Heart left ventricle (tissue), 16 donors: ENCODE data around the gene GRIA3. TPM values are rescaled to one million over a fixed set of nuclear protein-coding genes. Genes with fewer than 3 reads are reported as not detected.
A peak's percentile ranks its signal among the peaks of the same experiment; 100 is the strongest.

Experiments
- ATAC-seq, 4 donors: fragments of 200-7000 bp; cut with Tn5 transposase; one replicate each; pipeline ENCODE4 v1.9.1; 2020 to 2022; ENCODE audit warnings: moderate library complexity in 4 of 4, mild to moderate bottlenecking in 3 of 4, moderate number of reproducible peaks in 1 of 4
- DNase-seq, 5 donors: peaks; one replicate each; pipeline ENCODE4 v3.0.0-alpha.2; 2020
- H3K27ac ChIP-seq, 12 donors: fragments of 200-600 bp; sonication (generic) in 4 of 12; one replicate each; pipeline versions ENCODE4 v1.5.0 to v1.8.0; 2016 to 2022; ENCODE audit warnings: mild to moderate bottlenecking in 2 of 12
- H3K27me3 ChIP-seq, 9 donors: fragments of 200-600 bp; sonication (generic) in 2 of 9; one replicate each; pipeline versions ENCODE4 v1.5.1 to v1.8.0; 2016 to 2022; ENCODE audit warnings: mild to moderate bottlenecking in 3 of 9
- H3K36me3 ChIP-seq, 9 donors: fragments of 200-600 bp; sonication (generic) in 2 of 9; one replicate each; pipeline versions ENCODE4 v1.5.0 to v1.8.0; 2018 to 2022; ENCODE audit warnings: mild to moderate bottlenecking in 2 of 9
- H3K4me1 ChIP-seq, 12 donors: fragments of 200-600 bp; sonication (generic) in 4 of 12; one replicate each; pipeline versions ENCODE4 v1.5.0 to v1.8.0; 2016 to 2022; ENCODE audit warnings: mild to moderate bottlenecking in 3 of 12
- H3K4me3 ChIP-seq, 12 donors: fragments of 200-600 bp; sonication (generic) in 4 of 12; one replicate each; pipeline versions ENCODE4 v1.5.0 to v1.8.0; 2017 to 2022; ENCODE audit warnings: mild to moderate bottlenecking in 9 of 12, moderate library complexity in 4 of 12
- H3K9me3 ChIP-seq, 12 donors: fragments of 200-600 bp; sonication (generic) in 4 of 12; one replicate each; pipeline versions ENCODE4 v1.5.0 to v1.8.0; 2016 to 2022; ENCODE audit warnings: mild to moderate bottlenecking in 1 of 12
- CTCF ChIP-seq, 12 donors: fragments of 200-600 bp; sonication (generic) in 4 of 12; IDR thresholded peaks; one replicate each; pipeline versions ENCODE4 v1.5.0 to v1.8.0; 2018 to 2022; ENCODE audit warnings: antibody characterized with exemption in 12 of 12, mild to moderate bottlenecking in 5 of 12
- POLR2A ChIP-seq, 2 donors: fragments of 450-650 bp; IDR thresholded peaks; one replicate each; pipeline ENCODE4 v1.6.1; 2017; ENCODE audit warnings: antibody characterized with exemption in 2 of 2, mild to moderate bottlenecking in 2 of 2, moderate library complexity in 2 of 2
- WGBS, 4 donors: extraction: QIAGEN DNeasy Blood & Tissue Kit in 2 of 4; methylation state at CpG; one replicate each; pipeline versions ENCODE4 v1.1.5 to v1.1.7; 2013 to 2018; 5-methylcytosine and 5-hydroxymethylcytosine counted together
- intact Hi-C, 10 donors: fragments of 100-400 bp; cut with DNase I; formaldehyde crosslinking; loops; one replicate each; pipeline versions ENCODE4 v1.11.1 to v1.14.2; 2022
- polyA plus RNA-seq, 2 donors: library from polyadenylated mRNA; stranded (reverse); fragments of 200-250 nt; gene quantifications; one replicate each; pipeline ENCODE4 v1.2.3, GENCODE V29; 2013
- total RNA-seq, 9 donors: library from RNA; depleted of rRNA in 2 of 9; stranded (reverse); fragments of >200 nt in 2 of 9; fragmentation: NEBNext Ultra II Directional in 3 of 9; extraction: Animal tissue kit (Norgen Biotek cat#: 25700) in 3 of 9; gene quantifications; one replicate each; pipeline versions ENCODE4 v1.1.0 to v1.2.4, GENCODE V29; 2016 to 2023
- donor health status: ischemic (EF 13 %, LVEDD 7.1; RV severe dilation, severe dysfunction).
- donor health status: healthy with polysubstance abuse.
- donor health status: DM: no; HTN: yes; CAD: no.
- donor health status: DM: no; HTN: no; CAD: no.
- donor health status: ischemic (EF 25% LVEDD 6.9; RV normal size, moderate dysfunction).
- donor health status: ischemic (EF 25% LVEDD 5.7; RV mildly dilated, moderate dysfunction).
- donor health status: healthy.
- donor health status: DM: yes; HTN: yes; CAD: no.
- donor health status: ischemic (EF 35%, LVEDD 5.7; RV mildly dilated, moderate dysfunction).
- donor health status: nonischemic (EF 11% LVEDD 7.7; RV severe dilation, severe dysfunction).
- donor health status: DM: yes; HTN: yes; CAD: no.
- donor health status: PGD.
- donor health status: ischemic (EF 29% LVEDD 5.4; RV normal size, mild dysfunction).
- donor health status: nonischemic (EF 23%, LVEDD 6.1; RV moderate dilation, normal function).

Gene GRIA3
- total and polyA plus RNA-seq, 11 donors, result 0.07 to 12.9 (median 1.00) TPM

GRCh38 chrX:123219916-123220315 lies 35.8 kb downstream of the GRIA3 start:
- Histone ChIP-seq H3K36me3 (no peaks in the 10 kb centered on the region), H3K9me3 (no peaks in the 10 kb centered on the region), H3K4me3 (no peak overlapping the region), H3K27ac (peak overlapping the region in 8 of 12 donors; percentile 18 to 82 (median 48)), H3K4me1 (peaks cover 0 to 19% (median 0%) of the 10 kb centered on the region in 12 donors), H3K27me3 (no peaks in the 10 kb centered on the region)
- whole genome bisulfite sequencing, 4 donors, result 7 to 23% (median 9%) methylated on average over 3 of the region's 3 CpGs
- TF ChIP-seq CTCF (IDR thresholded peaks at IDR 0.05) (no peak), POLR2A (IDR thresholded peaks at IDR 0.05) (no peak)
- intact Hi-C loops, result no loop called here
- peak; percentile 44 to 75 (median 49) for DNase-seq
- peak in 3 of 4 donors; percentile 77 to 84 (median 78) for ATAC-seq

GRCh38 chrX:123222920-123223319 lies 38.8 kb downstream of the GRIA3 start:
- TF ChIP-seq POLR2A (IDR thresholded peaks at IDR 0.05) (no peak), CTCF (IDR thresholded peaks at IDR 0.05) (no peak)
- no peaks in the 10 kb centered on the region for H3K9me3 ChIP-seq
- H3K4me3 ChIP-seq, result no peak overlapping the region
- WGBS, 4 donors, result 52 to 72% (median 58%) methylated on average over 5 of the region's 5 CpGs
- ATAC-seq (peak in 1 of 4 donors; percentile 29), DNase-seq (no peak)
- H3K36me3 ChIP-seq, result no peaks in the 10 kb centered on the region
- intact Hi-C loops, result no loop called here
- peaks cover 0 to 8% (median 0%) of the 10 kb centered on the region in 12 donors for H3K4me1 ChIP-seq
- no peak overlapping the region for H3K27ac ChIP-seq
- no peaks in the 10 kb centered on the region for H3K27me3 ChIP-seq

- TF ChIP-seq POLR2A (IDR thresholded peaks at IDR 0.05) (no peak), CTCF (IDR thresholded peaks at IDR 0.05) (no peak)
- no peaks in the 10 kb centered on the region for H3K9me3 ChIP-seq
- H3K27me3 ChIP-seq, result no peaks in the 10 kb centered on the region
- WGBS, 4 donors, result 64 to 73% (median 65%) methylated on average over 1 of the region's 1 CpG
- no peaks in the 10 kb centered on the region for H3K36me3 ChIP-seq
- intact Hi-C loops, result no loop called here
- DNase-seq, result no peak
- H3K4me3 ChIP-seq, result no peak overlapping the region
- peaks cover 0 to 8% (median 0%) of the 10 kb centered on the region in 12 donors for H3K4me1 ChIP-seq
- peak overlapping the region in 1 of 12 donors; percentile 19 for H3K27ac ChIP-seq
- no peak for ATAC-seq
Measured at GRCh38 chrX:123223409-123223808, 39.3 kb downstream of the GRIA3 start.

GRCh38 chrX:123223859-123224258 lies 39.8 kb downstream of the GRIA3 start:
- H3K9me3 ChIP-seq, result no peaks in the 10 kb centered on the region
- peaks cover 0 to 8% (median 0%) of the 10 kb centered on the region in 12 donors for H3K4me1 ChIP-seq
- intact Hi-C loops, result no loop called here
- ATAC-seq, result no peak
- no peak for TF ChIP-seq CTCF (IDR thresholded peaks at IDR 0.05)
- TF ChIP-seq POLR2A (IDR thresholded peaks at IDR 0.05), result no peak
- no peak overlapping the region for H3K4me3 ChIP-seq
- no peak for DNase-seq
- H3K27me3 ChIP-seq, result no peaks in the 10 kb centered on the region
- H3K27ac ChIP-seq, result no peak overlapping the region
- H3K36me3 ChIP-seq, result no peaks in the 10 kb centered on the region
